GM12872 (cell line): ENCODE data around the gene MCL1.

Experiments
- CTCF ChIP-seq: IDR thresholded peaks from 3 replicates; pipeline ENCODE4 v1.5.1; 2011; ENCODE audit warnings: low read depth, mild to moderate bottlenecking, low read length, moderate library complexity; ENCODE audit not compliant: insufficient read depth

Gene MCL1

GRCh38 chr1:150546294-150546937 lies 33.0 kb downstream of the MCL1 start:
- TF ChIP-seq CTCF, result no peak

GRCh38 chr1:150545486-150546032 lies 33.9 kb downstream of the MCL1 start:
- TF ChIP-seq CTCF, result no peak

- TF ChIP-seq CTCF, result no peak
Observed at GRCh38 chr1:150544204-150544603, 35.2 kb downstream of the MCL1 start.

GRCh38 chr1:150543500-150544143 lies 35.8 kb downstream of the MCL1 start:
- no peak for TF ChIP-seq CTCF

- no peak for TF ChIP-seq CTCF
Observed at GRCh38 chr1:150537732-150538684, 41.4 kb downstream of the MCL1 start.

- no peak for TF ChIP-seq CTCF
Observed at GRCh38 chr1:150536836-150537731, 42.3 kb downstream of the MCL1 start.
